SK-N-SH treated with all-trans-retinoic acid at 6 μM for 48 hours (cell line): ENCODE measurements around the gene NHSL2.

Experiments
- ATAC-seq: fragments of 200-7000 bp; cut with Tn5 transposase; 3 replicates; pipeline ENCODE4 v1.9.1; 2020; ENCODE audit warnings: mild to moderate bottlenecking, moderate library complexity
- ARNTL ChIP-seq: fragments of 450-650 bp; formaldehyde crosslinking; IDR thresholded peaks from 2 replicates; pipeline ENCODE4 v1.5.0; 2020; ENCODE audit warnings: low read depth, mild to moderate bottlenecking, moderate library complexity, borderline replicate concordance
- BACH2 ChIP-seq: fragments of 250-450 bp; sonication (Bioruptor Pico); IDR thresholded peaks from 2 replicates; pipeline ENCODE4 v1.9.0; 2021; ENCODE audit warnings: mild to moderate bottlenecking, borderline replicate concordance
- CREB5 ChIP-seq: fragments of 250-450 bp; sonication (Bioruptor Pico); IDR thresholded peaks from 2 replicates; pipeline ENCODE4 v1.5.1; 2020; ENCODE audit warnings: low read depth, mild to moderate bottlenecking, moderate library complexity
- CSDC2 ChIP-seq: fragments of 250-450 bp; sonication (Bioruptor Pico); IDR thresholded peaks from 2 replicates; pipeline ENCODE4 v1.5.0; 2020; ENCODE audit warnings: mild to moderate bottlenecking, moderate library complexity
- CSRNP3 ChIP-seq: fragments of 250-450 bp; sonication (Bioruptor Pico); IDR thresholded peaks from 2 replicates; pipeline ENCODE4 v1.5.1; 2021; ENCODE audit warnings: mild to moderate bottlenecking, moderate library complexity
- GLIS3 ChIP-seq: fragments of 250-450 bp; sonication (Bioruptor Pico); IDR thresholded peaks from 2 replicates; pipeline ENCODE4 v1.5.0; 2020; ENCODE audit warnings: mild to moderate bottlenecking, moderate library complexity
- OSR1 ChIP-seq: fragments of 250-450 bp; sonication (Bioruptor Pico); IDR thresholded peaks from 2 replicates; pipeline ENCODE4 v1.8.0; 2022; ENCODE audit warnings: moderate library complexity, mild to moderate bottlenecking, inconsistent platforms
- PATZ1 ChIP-seq: fragments of 250-450 bp; sonication (Bioruptor Pico); IDR thresholded peaks from 2 replicates; pipeline ENCODE4 v1.8.0; 2020; ENCODE audit warnings: mild to moderate bottlenecking, moderate library complexity, borderline replicate concordance
- POU6F1 ChIP-seq: fragments of 250-450 bp; sonication (Bioruptor Pico); IDR thresholded peaks from 2 replicates; pipeline ENCODE4 v1.8.0; 2021; ENCODE audit warnings: low read depth, mild to moderate bottlenecking, moderate library complexity, borderline replicate concordance
- PPARA ChIP-seq: fragments of 250-450 bp; sonication (Bioruptor Pico); IDR thresholded peaks from 2 replicates; pipeline ENCODE4 v1.5.0; 2020; ENCODE audit warnings: mild to moderate bottlenecking, borderline replicate concordance
- RARB ChIP-seq: fragments of 250-450 bp; sonication (Bioruptor Pico); IDR thresholded peaks from 2 replicates; pipeline ENCODE4 v1.8.0; 2021; ENCODE audit warnings: mild to moderate bottlenecking, moderate library complexity
- SNAI2 ChIP-seq: fragments of 250-450 bp; sonication (Bioruptor Pico); IDR thresholded peaks from 2 replicates; pipeline ENCODE4 v1.5.0; 2020; ENCODE audit warnings: mild to moderate bottlenecking, moderate library complexity
- TCF4 ChIP-seq: fragments of 250-450 bp; sonication (Bioruptor Pico); IDR thresholded peaks from 2 replicates; pipeline ENCODE4 v1.8.0; 2021; ENCODE audit warnings: mild to moderate bottlenecking, moderate library complexity, borderline replicate concordance
- TOX ChIP-seq: fragments of 250-450 bp; sonication (Bioruptor Pico); IDR thresholded peaks from 2 replicates; pipeline ENCODE4 v1.8.0; 2021; ENCODE audit warnings: mild to moderate bottlenecking, moderate library complexity, borderline replicate concordance
- TSHZ2 ChIP-seq: fragments of 250-450 bp; sonication (Bioruptor Pico); IDR thresholded peaks from 2 replicates; pipeline ENCODE4 v1.5.0; 2020; ENCODE audit warnings: mild to moderate bottlenecking, moderate library complexity
- ZC3H10 ChIP-seq: fragments of 250-450 bp; sonication (Bioruptor Pico); IDR thresholded peaks from 2 replicates; pipeline ENCODE4 v1.5.1; 2021; ENCODE audit warnings: mild to moderate bottlenecking, moderate library complexity
- ZFP3 ChIP-seq: fragments of 250-450 bp; sonication (Bioruptor Pico); IDR thresholded peaks from 2 replicates; pipeline ENCODE4 v1.5.0; 2020; ENCODE audit warnings: mild to moderate bottlenecking, moderate library complexity
- ZFP30 ChIP-seq: fragments of 450-650 bp; formaldehyde crosslinking; IDR thresholded peaks from 2 replicates; pipeline ENCODE4 v1.5.0; 2022; ENCODE audit warnings: mild to moderate bottlenecking, moderate library complexity
- ZNF565 ChIP-seq: fragments of 450-650 bp; formaldehyde crosslinking; conservative IDR thresholded peaks from 2 replicates; pipeline ENCODE4 v1.5.0; 2020; ENCODE audit warnings: low read depth, mild to moderate bottlenecking, moderate library complexity
- ZNF70 ChIP-seq: fragments of 450-650 bp; formaldehyde crosslinking; IDR thresholded peaks from 2 replicates; pipeline ENCODE4 v1.5.0; 2020; ENCODE audit warnings: mild to moderate bottlenecking, moderate library complexity
- ZNF8 ChIP-seq: fragments of 450-650 bp; formaldehyde crosslinking; IDR thresholded peaks from 2 replicates; pipeline ENCODE4 v1.5.0; 2020; ENCODE audit warnings: mild to moderate bottlenecking, moderate library complexity

NHSL2 gene

GRCh38 chrX:72107841-72108595 is 197.4 kb downstream of the NHSL2 start:
- ATAC-seq = no peak
- no peak for TF ChIP-seq TCF4 (CRISPR knock-in tag)
- no peak for TF ChIP-seq CREB5
- no peak for TF ChIP-seq ZC3H10 (CRISPR knock-in tag)
- no peak for TF ChIP-seq ZFP30
- TF ChIP-seq OSR1 = no peak
- TF ChIP-seq TOX (CRISPR knock-in tag) = no peak
- no peak for TF ChIP-seq ARNTL (CRISPR knock-in tag)
- TF ChIP-seq POU6F1 = no peak
- no peak for TF ChIP-seq PPARA (CRISPR knock-in tag)
- TF ChIP-seq RARB = no peak
- no peak for TF ChIP-seq CSDC2 (CRISPR knock-in tag)
- no peak for TF ChIP-seq CSRNP3 (CRISPR knock-in tag)
- no peak for TF ChIP-seq GLIS3 (CRISPR knock-in tag)
- TF ChIP-seq ZFP3 (CRISPR knock-in tag) = no peak
- TF ChIP-seq ZNF70 (CRISPR knock-in tag) = no peak
- no peak for TF ChIP-seq BACH2
- TF ChIP-seq ZNF8 (CRISPR knock-in tag) = no peak
- TF ChIP-seq PATZ1 = no peak
- TF ChIP-seq TSHZ2 (CRISPR knock-in tag) = no peak

- TF ChIP-seq ZNF565 (no peak), CSDC2 (CRISPR knock-in tag) (no peak), SNAI2 (CRISPR knock-in tag) (no peak), TCF4 (CRISPR knock-in tag) (no peak), POU6F1 (no peak), ZNF8 (CRISPR knock-in tag) (no peak), ZNF70 (CRISPR knock-in tag) (no peak), RARB (no peak), ZFP3 (CRISPR knock-in tag) (no peak), ZFP30 (no peak), CSRNP3 (CRISPR knock-in tag) (no peak), GLIS3 (CRISPR knock-in tag) (no peak), PPARA (CRISPR knock-in tag) (no peak), OSR1 (no peak), ARNTL (CRISPR knock-in tag) (no peak), CREB5 (no peak)
- ATAC-seq = no peak
Observed at GRCh38 chrX:72108666-72109065, 198.0 kb downstream of the NHSL2 start.
